ENCODE data around the gene TMOD2.

Gene TMOD2

GRCh38 chr15:51798281-51798680 is 46.9 kb downstream of the TMOD2 start:
- TF ChIP-seq POLR2A (IDR thresholded peaks at IDR 0.05; ENCODE audit: extremely low read depth, insufficient read length), result no peak
- TF ChIP-seq MYC (IDR thresholded peaks at IDR 0.05; ENCODE audit: low read depth, low read length), result no peak
- no peak for TF ChIP-seq CTCF (IDR thresholded peaks at IDR 0.05; ENCODE audit: low read depth, low read length)
- TF ChIP-seq, protein P1, sequence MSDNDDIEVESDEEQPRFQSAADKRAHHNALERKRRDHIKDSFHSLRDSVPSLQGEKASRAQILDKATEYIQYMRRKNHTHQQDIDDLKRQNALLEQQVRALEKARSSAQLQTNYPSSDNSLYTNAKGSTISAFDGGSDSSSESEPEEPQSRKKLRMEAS (IDR thresholded peaks at IDR 0.05; ENCODE audit: low read depth, low read length), result no peak
- no peak for DNase-seq (ENCODE audit: low read depth)
- H3K4me3 ChIP-seq (ENCODE audit: low read depth, low read length), result no peak overlapping the region

DNA sequence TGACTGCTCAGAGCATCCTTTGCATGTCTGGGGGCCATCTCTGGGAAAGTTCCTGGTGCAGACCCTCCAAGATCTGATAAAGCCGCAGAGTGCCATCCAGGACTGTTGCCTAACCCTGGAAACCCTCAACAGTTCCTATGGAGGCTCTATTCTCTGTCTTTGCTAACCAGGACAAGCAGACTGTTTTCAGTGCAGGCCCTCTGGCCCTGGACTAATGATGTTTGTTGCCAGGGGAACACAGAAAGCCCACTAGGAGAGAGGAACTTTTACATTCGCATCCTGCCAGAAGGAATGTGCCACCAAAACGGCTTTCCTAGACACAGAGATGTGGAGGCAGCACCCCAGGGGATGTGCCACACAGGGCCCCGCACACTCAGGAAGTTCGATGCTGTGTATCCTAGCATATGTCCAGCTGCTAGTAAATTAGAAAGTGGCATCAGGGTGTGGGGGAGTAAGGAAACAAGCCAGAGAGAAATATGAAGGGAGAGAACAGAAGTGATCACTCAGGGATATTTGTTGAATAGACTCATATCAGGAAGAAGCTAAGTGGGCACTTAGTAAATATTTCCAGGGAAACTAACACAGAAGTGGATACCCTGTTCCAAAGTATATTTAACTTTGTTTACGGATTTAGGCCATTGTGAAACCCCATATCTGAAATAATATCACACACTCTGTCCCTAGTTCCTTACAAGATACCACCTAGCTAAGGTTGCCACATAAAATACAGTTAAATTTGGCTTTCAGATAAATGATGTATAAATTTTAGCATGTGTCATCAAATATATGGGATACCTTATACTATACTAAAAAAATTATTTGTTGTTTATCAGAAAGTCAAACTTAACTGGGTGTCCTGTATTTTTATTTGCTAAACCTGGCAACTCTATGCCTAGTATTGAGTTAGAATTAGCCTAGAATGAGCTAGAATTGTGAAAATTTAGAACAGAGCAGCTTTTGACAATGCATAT is 48.2 kb downstream of the TMOD2 start:
- no peak overlapping the region for H3K4me3 ChIP-seq (ENCODE audit: low read depth, low read length)
- TF ChIP-seq CTCF (IDR thresholded peaks at IDR 0.05; ENCODE audit: low read depth, low read length) (no peak), MYC (IDR thresholded peaks at IDR 0.05; ENCODE audit: low read depth, low read length) (no peak), POLR2A (IDR thresholded peaks at IDR 0.05; ENCODE audit: extremely low read depth, insufficient read length) (no peak)
- TF ChIP-seq, protein P1 (IDR thresholded peaks at IDR 0.05; ENCODE audit: low read depth, low read length), result no peak
- no peak for DNase-seq (ENCODE audit: low read depth)

GRCh38 chr15:51801391-51801835 is 50.0 kb downstream of the TMOD2 start:
- TF ChIP-seq CTCF (IDR thresholded peaks at IDR 0.05; ENCODE audit: low read depth, low read length) (peak; percentile 42), MYC (IDR thresholded peaks at IDR 0.05; ENCODE audit: low read depth, low read length) (no peak)
- no peak overlapping the region for H3K4me3 ChIP-seq (ENCODE audit: low read depth, low read length)
- peak; percentile 7 for DNase-seq (ENCODE audit: low read depth)

DNA sequence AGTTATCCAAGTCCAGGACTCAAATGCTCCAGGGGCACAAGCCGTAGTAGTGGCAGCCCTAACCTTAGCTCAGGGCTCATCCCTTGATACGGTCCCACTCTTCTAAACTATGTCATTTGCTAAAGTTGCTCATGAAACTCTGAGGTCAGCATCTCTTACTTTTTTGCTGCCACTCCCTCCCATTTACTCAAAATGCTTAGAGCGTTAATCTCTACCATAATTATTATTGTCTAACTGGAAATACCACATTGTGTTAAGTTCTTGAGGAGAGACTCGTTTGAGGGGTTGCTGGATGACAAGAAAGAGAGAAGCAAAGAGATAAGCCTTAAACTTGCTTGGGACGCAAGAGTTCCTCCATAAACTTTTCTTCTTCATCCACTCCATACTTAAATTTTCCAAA is 51.2 kb downstream of the TMOD2 start:
- DNase-seq (ENCODE audit: low read depth), result no peak
- H3K4me3 ChIP-seq (ENCODE audit: low read depth, low read length), result no peak overlapping the region
- TF ChIP-seq CTCF (IDR thresholded peaks at IDR 0.05; ENCODE audit: low read depth, low read length) (no peak), MYC (IDR thresholded peaks at IDR 0.05; ENCODE audit: low read depth, low read length) (no peak), POLR2A (IDR thresholded peaks at IDR 0.05; ENCODE audit: extremely low read depth, insufficient read length) (no peak)
- TF ChIP-seq, protein P1 (IDR thresholded peaks at IDR 0.05; ENCODE audit: low read depth, low read length), result no peak

GRCh38 chr15:51803965-51804364 is 52.6 kb downstream of the TMOD2 start:
- no peak for DNase-seq (ENCODE audit: low read depth)
- TF ChIP-seq POLR2A (IDR thresholded peaks at IDR 0.05; ENCODE audit: extremely low read depth, insufficient read length) (no peak), CTCF (IDR thresholded peaks at IDR 0.05; ENCODE audit: low read depth, low read length) (no peak), MYC (IDR thresholded peaks at IDR 0.05; ENCODE audit: low read depth, low read length) (no peak)
- TF ChIP-seq, protein P1 (IDR thresholded peaks at IDR 0.05; ENCODE audit: low read depth, low read length), result no peak
- no peak overlapping the region for H3K4me3 ChIP-seq (ENCODE audit: low read depth, low read length)
